Vagina (tissue), 2 donors: Measurements from ENCODE around the gene SUPT6H. TPM values are rescaled to one million over a fixed set of nuclear protein-coding genes. Genes with fewer than 3 reads are reported as not detected.
A peak's percentile ranks its signal among the peaks of the same experiment; 100 is the strongest.

Source experiments
- DNase-seq, 2 donors: peaks; one replicate each; pipeline ENCODE4 v3.0.0-alpha.2; 2017; ENCODE audit errors: extremely low spot score in 2 of 2
- H3K27ac ChIP-seq: fragments of 200-600 bp; sonication (generic); one replicate; pipeline ENCODE4 v1.5.1; 2019
- H3K27me3 ChIP-seq: fragments of 200-600 bp; sonication (generic); one replicate; pipeline ENCODE4 v1.5.1; 2019
- H3K36me3 ChIP-seq, 2 donors: fragments of 200-600 bp; sonication (generic); one replicate each; pipeline ENCODE4 v1.5.1; 2017 to 2019
- H3K4me1 ChIP-seq: fragments of 200-600 bp; sonication (generic); one replicate; pipeline ENCODE4 v1.5.1; 2019
- H3K4me3 ChIP-seq, 2 donors: fragments of 200-600 bp; sonication (generic); 1 replicate in 1 of 2; 2 replicates in 1 of 2; pipeline ENCODE4 v1.5.1; 2016 to 2019
- H3K9me3 ChIP-seq: fragments of 200-600 bp; sonication (generic); one replicate; pipeline ENCODE4 v1.5.1; 2019
- CTCF ChIP-seq, 3 experiments: fragments of 450-650 bp in 2 of 3; fragments of 200-600 bp in 1 of 3; sonication (generic) in 1 of 3; IDR thresholded peaks; one replicate each; pipeline ENCODE4 v1.5.1; 2017 to 2019; ENCODE audit warnings: antibody characterized with exemption in 3 of 3, mild to moderate bottlenecking in 2 of 3, moderate library complexity in 2 of 3
- POLR2A ChIP-seq, 2 donors: fragments of 450-650 bp; IDR thresholded peaks; one replicate each; pipeline ENCODE4 v1.6.1; 2017; ENCODE audit warnings: antibody characterized with exemption in 2 of 2, mild to moderate bottlenecking in 2 of 2, moderate library complexity in 2 of 2
- POLR2AphosphoS5 ChIP-seq, 2 donors: sonication (generic); formaldehyde crosslinking; IDR thresholded peaks; one replicate each; pipeline ENCODE4 v1.9.0; 2017; ENCODE audit warnings: antibody characterized with exemption in 2 of 2, mild to moderate bottlenecking in 2 of 2, low read depth in 1 of 2; ENCODE audit not compliant: insufficient read depth in 1 of 2
- intact Hi-C: fragments of 100-400 bp; cut with DNase I; formaldehyde crosslinking; loops from one replicate; pipeline ENCODE4 v1.15.1; 2023
- total RNA-seq: library from RNA; depleted of rRNA; stranded (reverse); fragments of >200 nt; gene quantifications from one replicate; pipeline ENCODE4 v1.2.3, GENCODE V29; 2016

Gene SUPT6H
- total RNA-seq, 1 donor from 2014 or later: 89.6 TPM

GRCh38 chr17:28706471-28707338 lies 44.7 kb downstream of the SUPT6H start:
- no peak overlapping the region for H3K4me3 ChIP-seq
- H3K27ac ChIP-seq: no peak overlapping the region
- H3K27me3 ChIP-seq: no peaks in the 10 kb centered on the region
- peaks cover 0 to 29% of the 10 kb centered on the region in 2 donors for H3K36me3 ChIP-seq
- intact Hi-C loops: no loop called here
- H3K4me1 ChIP-seq: peaks cover 16% of the 10 kb centered on the region
- no peak for DNase-seq
- no peaks in the 10 kb centered on the region for H3K9me3 ChIP-seq
- TF ChIP-seq POLR2AphosphoS5 (IDR thresholded peaks at IDR 0.05; ENCODE audit: insufficient read depth in 1 of 2, low read depth in 1 of 2) (no peak), CTCF (IDR thresholded peaks at IDR 0.05) (no peak), POLR2A (IDR thresholded peaks at IDR 0.05) (no peak)

- Histone ChIP-seq H3K9me3 (no peaks in the 10 kb centered on the region), H3K27ac (no peak overlapping the region), H3K27me3 (no peaks in the 10 kb centered on the region), H3K36me3 (peaks cover 0 to 23% of the 10 kb centered on the region in 2 donors), H3K4me1 (peaks cover 22% of the 10 kb centered on the region), H3K4me3 (no peak overlapping the region)
- intact Hi-C loops: no loop called here
- DNase-seq: no peak
- TF ChIP-seq POLR2A (IDR thresholded peaks at IDR 0.05) (no peak), CTCF (IDR thresholded peaks at IDR 0.05) (no peak), POLR2AphosphoS5 (IDR thresholded peaks at IDR 0.05; ENCODE audit: insufficient read depth in 1 of 2, low read depth in 1 of 2) (no peak)
Measured at GRCh38 chr17:28707339-28707720, 45.3 kb downstream of the SUPT6H start.

- Histone ChIP-seq H3K4me1 (peaks cover 30% of the 10 kb centered on the region), H3K27me3 (no peaks in the 10 kb centered on the region), H3K9me3 (no peaks in the 10 kb centered on the region), H3K27ac (peak overlapping the region; percentile 82), H3K4me3 (peak overlapping the region; percentile 52 to 55), H3K36me3 (peaks cover 0 to 11% of the 10 kb centered on the region in 2 donors)
- no peak for DNase-seq
- intact Hi-C loops: no loop called here
- peak in 1 of 2 donors; percentile 95 for TF ChIP-seq POLR2AphosphoS5 (IDR thresholded peaks at IDR 0.05; ENCODE audit: insufficient read depth in 1 of 2, low read depth in 1 of 2)
- peak in 1 of 2 donors; percentile 73 for TF ChIP-seq POLR2A (IDR thresholded peaks at IDR 0.05)
- TF ChIP-seq CTCF (IDR thresholded peaks at IDR 0.05): no peak
Measured at GRCh38 chr17:28710861-28711722, 49.1 kb downstream of the SUPT6H start.

GRCh38 chr17:28711723-28712031 lies 49.7 kb downstream of the SUPT6H start, which contains the start of gene PROCA1:
PROCA1 (minus strand) TSS chr17:28711888; CDS start chr17:28711660, 228 bp downstream.
- no peaks in the 10 kb centered on the region for H3K9me3 ChIP-seq
- H3K27ac ChIP-seq: peak within 1 kb of the TSS; percentile 82
- peak within 1 kb of the TSS; percentile 52 to 55 for H3K4me3 ChIP-seq
- H3K27me3 ChIP-seq: no peaks in the 10 kb centered on the region
- no peak for DNase-seq
- no peak for TF ChIP-seq POLR2AphosphoS5 (IDR thresholded peaks at IDR 0.05; ENCODE audit: insufficient read depth in 1 of 2, low read depth in 1 of 2)
- TF ChIP-seq CTCF (IDR thresholded peaks at IDR 0.05): no peak
- no peak for TF ChIP-seq POLR2A (IDR thresholded peaks at IDR 0.05)
- H3K4me1 ChIP-seq: peaks cover 36% of the 10 kb centered on the region
- H3K36me3 ChIP-seq: peaks cover 0 to 11% of the 10 kb centered on the region in 2 donors
- intact Hi-C loops: no loop called here
